HEK293 (cell line): Measurements from ENCODE around the gene ENO2.

Experiments
- CTCF ChIA-PET: fragments of 350-600 bp; formaldehyde crosslinking; extraction: SDS; loops from one replicate; lab custom pipeline; 2021; ENCODE audit warnings: antibody characterized with exemption; lab: Yijun Ruan, JAX
- POLR2A ChIA-PET: fragments of 300-600 bp; formaldehyde crosslinking; extraction: SDS; loops from one replicate; lab custom pipeline; 2020; ENCODE audit warnings: antibody characterized with exemption, inconsistent platforms; lab: Yijun Ruan, JAX
- H3K27ac ChIP-seq: fragments of 200-500 bp; sonication (Bioruptor generic); 2 replicates; pipeline ENCODE4 v1.5.1; 2014; ENCODE audit warnings: low read depth, low read length, control low read depth, inconsistent platforms; ENCODE audit errors: extremely low read depth
- H3K36me3 ChIP-seq, 2 experiments: fragments of 200-500 bp in 1 of 2; sonication (Bioruptor generic) in 1 of 2; 1 replicate in 1 of 2; 2 replicates in 1 of 2; pipeline ENCODE4 v1.5.1; 2014 to 2017; ENCODE audit warnings: inconsistent platforms in 2 of 2, low read length in 2 of 2; ENCODE audit not compliant: control insufficient read depth in 2 of 2, insufficient read depth in 1 of 2
- H3K4me1 ChIP-seq: fragments of 200-500 bp; sonication (Bioruptor generic); 2 replicates; pipeline ENCODE4 v1.5.1; 2014; ENCODE audit warnings: mild to moderate bottlenecking, low read length, inconsistent platforms; ENCODE audit not compliant: control insufficient read depth, insufficient read depth
- H3K4me3 ChIP-seq: 2 replicates; pipeline ENCODE4 v1.5.1; 2011; ENCODE audit warnings: low read depth, mild to moderate bottlenecking, control low read depth, low read length, moderate library complexity
- H3K9me3 ChIP-seq: fragments of 200-500 bp; sonication (Bioruptor generic); 2 replicates; pipeline ENCODE4 v1.5.1; 2014; ENCODE audit warnings: low read depth, low read length, inconsistent platforms; ENCODE audit not compliant: control insufficient read depth, insufficient read depth
- GLIS1 ChIP-seq: fragments of 450-650 bp; formaldehyde crosslinking; IDR thresholded peaks from 2 replicates; pipeline ENCODE4 v1.5.1; 2016; ENCODE audit warnings: missing biosample characterization, missing genetic modification characterization
- PRDM10 ChIP-seq: fragments of 450-650 bp; formaldehyde crosslinking; IDR thresholded peaks from 2 replicates; pipeline ENCODE4 v1.5.1; 2016; ENCODE audit warnings: missing biosample characterization, missing genetic modification characterization
- SP7 ChIP-seq: fragments of 450-650 bp; formaldehyde crosslinking; IDR thresholded peaks from 2 replicates; pipeline ENCODE4 v1.5.1; 2016; ENCODE audit warnings: missing biosample characterization, missing genetic modification characterization
- TCF7L2 ChIP-seq: IDR thresholded peaks from 2 replicates; pipeline ENCODE4 v1.6.1; 2011; ENCODE audit warnings: low read depth, mild to moderate bottlenecking, inconsistent platforms, low read length, moderate library complexity, borderline replicate concordance
- ZNF174 ChIP-seq: fragments of 450-650 bp; formaldehyde crosslinking; IDR thresholded peaks from 2 replicates; pipeline ENCODE4 v1.5.0; 2017; ENCODE audit warnings: missing biosample characterization, mild to moderate bottlenecking, missing genetic modification characterization
- ZNF248 ChIP-seq: fragments of 450-650 bp; formaldehyde crosslinking; IDR thresholded peaks from 2 replicates; pipeline ENCODE4 v1.5.1; 2017; ENCODE audit warnings: missing biosample characterization, missing genetic modification characterization
- ZNF280D ChIP-seq: fragments of 450-650 bp; formaldehyde crosslinking; IDR thresholded peaks from 2 replicates; pipeline ENCODE4 v1.5.1; 2016; ENCODE audit warnings: missing biosample characterization, missing genetic modification characterization
- ZNF350 ChIP-seq: fragments of 450-650 bp; formaldehyde crosslinking; IDR thresholded peaks from 2 replicates; pipeline ENCODE4 v1.5.0; 2017; ENCODE audit warnings: missing biosample characterization, mild to moderate bottlenecking, missing genetic modification characterization
- ZNF37A ChIP-seq: fragments of 450-650 bp; IDR thresholded peaks from 2 replicates; pipeline ENCODE4 v1.5.1; 2018; ENCODE audit warnings: missing biosample characterization, missing genetic modification characterization
- ZNF426 ChIP-seq: fragments of 450-650 bp; formaldehyde crosslinking; IDR thresholded peaks from 2 replicates; pipeline ENCODE4 v1.5.1; 2017; ENCODE audit warnings: missing biosample characterization, missing genetic modification characterization, mild to moderate bottlenecking, inconsistent platforms, moderate library complexity
- ZNF514 ChIP-seq: fragments of 450-650 bp; formaldehyde crosslinking; IDR thresholded peaks from 2 replicates; pipeline ENCODE4 v1.5.1; 2016; ENCODE audit warnings: missing biosample characterization, missing genetic modification characterization
- ZNF549 ChIP-seq: fragments of 450-650 bp; IDR thresholded peaks from 2 replicates; pipeline ENCODE4 v1.5.1; 2018; ENCODE audit warnings: missing biosample characterization, missing genetic modification characterization, mild to moderate bottlenecking, inconsistent platforms, moderate library complexity
- ZNF600 ChIP-seq: fragments of 450-650 bp; formaldehyde crosslinking; IDR thresholded peaks from 2 replicates; pipeline ENCODE4 v1.5.1; 2016; ENCODE audit warnings: missing biosample characterization, missing genetic modification characterization
- ZNF654 ChIP-seq: fragments of 450-650 bp; formaldehyde crosslinking; IDR thresholded peaks from 2 replicates; pipeline ENCODE4 v1.5.1; 2016; ENCODE audit warnings: low read depth, missing biosample characterization, missing genetic modification characterization
- ZNF707 ChIP-seq: fragments of 450-650 bp; formaldehyde crosslinking; IDR thresholded peaks from 2 replicates; pipeline ENCODE4 v1.5.1; 2016; ENCODE audit warnings: missing biosample characterization, missing genetic modification characterization
- ZNF785 ChIP-seq: fragments of 450-650 bp; formaldehyde crosslinking; IDR thresholded peaks from 2 replicates; pipeline ENCODE4 v1.5.1; 2016; ENCODE audit warnings: missing biosample characterization, missing genetic modification characterization
- ZSCAN23 ChIP-seq: fragments of 450-650 bp; formaldehyde crosslinking; IDR thresholded peaks from 2 replicates; pipeline ENCODE4 v1.5.1; 2016; ENCODE audit warnings: missing biosample characterization, missing genetic modification characterization
- TF ChIP-seq, protein P1 (sequence below): fragments of 450-650 bp; formaldehyde crosslinking; IDR thresholded peaks from 2 replicates; pipeline ENCODE4 v1.5.1; 2016; ENCODE audit warnings: missing biosample characterization, missing genetic modification characterization

Gene ENO2

DNA sequence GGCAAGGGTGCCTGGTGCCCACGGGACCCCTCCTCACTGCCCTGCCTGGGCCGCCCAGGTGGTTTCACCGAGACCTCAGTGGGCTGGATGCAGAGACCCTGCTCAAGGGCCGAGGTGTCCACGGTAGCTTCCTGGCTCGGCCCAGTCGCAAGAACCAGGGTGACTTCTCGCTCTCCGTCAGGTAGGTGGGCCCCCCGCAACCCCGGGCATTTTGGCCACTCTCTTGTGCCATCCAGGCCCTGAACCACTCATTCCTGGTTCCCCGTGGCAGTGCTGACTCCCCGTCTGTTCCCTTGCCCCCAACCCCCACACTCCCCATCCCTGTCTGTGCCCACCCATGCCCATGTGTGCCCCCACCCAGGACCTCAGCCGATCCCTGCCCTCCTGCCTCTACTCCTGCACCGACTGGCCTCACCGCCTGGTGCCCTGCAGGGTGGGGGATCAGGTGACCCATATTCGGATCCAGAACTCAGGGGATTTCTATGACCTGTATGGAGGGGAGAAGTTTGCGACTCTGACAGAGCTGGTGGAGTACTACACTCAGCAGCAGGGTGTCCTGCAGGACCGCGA lies 37.3 kb downstream of the ENO2 start (continued):
- no peak for TF ChIP-seq ZNF280D (tag by site-specific recombination)
- no peak for TF ChIP-seq ZNF350 (tag by site-specific recombination)
- TF ChIP-seq SP7 (tag by site-specific recombination) = no peak

GRCh38 chr12:6952121-6952862 lies 37.9 kb downstream of the ENO2 start:
- Histone ChIP-seq H3K9me3 (no peaks in the 10 kb centered on the region), H3K27ac (no peak overlapping the region), H3K36me3 (no peaks in the 10 kb centered on the region), H3K4me1 (no peaks in the 10 kb centered on the region)
- ChIA-PET CTCF (interaction anchor here (1.1 to 1.7 kb wide), 4 partner anchors 10 to 28 kb away, joined by 4 to 6 read pairs (median 5); no protein-coding TSS in a partner anchor), POLR2A (no interaction called here)
- TF ChIP-seq ZNF654 (tag by site-specific recombination) = no peak
- 0 out of 2 replicates have a peak, but pooled peaks have one; percentile 12 for TF ChIP-seq ZNF600 (tag by site-specific recombination)
- TF ChIP-seq, all 188 proteins: peak for 1
- no peak overlapping the region for H3K4me3 ChIP-seq

DNA sequence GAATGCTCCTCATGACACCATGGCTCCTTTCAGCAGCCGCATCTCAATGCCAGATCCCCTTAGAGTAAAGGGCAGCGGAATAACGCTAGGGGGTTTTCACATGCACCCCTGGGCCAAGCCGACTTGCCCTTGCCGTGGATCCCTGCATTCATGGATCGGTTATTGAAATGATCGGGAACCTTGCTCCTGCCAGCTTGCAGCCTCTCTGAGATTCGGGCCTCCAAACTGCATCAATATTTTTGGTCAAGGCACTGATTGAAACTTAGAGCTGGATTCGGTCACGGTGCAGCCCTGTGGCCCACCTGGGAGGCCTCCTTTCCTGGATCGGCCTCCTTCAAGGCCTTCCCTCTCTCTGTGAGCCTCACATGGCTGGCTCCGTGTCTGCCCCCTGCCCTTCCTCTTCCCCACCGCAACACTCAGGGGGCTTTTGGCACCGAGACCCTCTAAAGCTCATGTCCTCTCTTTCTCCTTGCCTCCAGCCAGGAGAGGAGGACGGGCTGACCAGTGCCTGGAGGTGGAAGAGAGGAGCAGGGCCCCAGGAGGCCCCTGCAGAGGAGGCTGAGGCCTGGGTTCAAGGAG lies 38.6 kb downstream of the ENO2 start:
- Histone ChIP-seq H3K36me3 (no peaks in the 10 kb centered on the region), H3K27ac (no peak overlapping the region), H3K9me3 (no peaks in the 10 kb centered on the region), H3K4me3 (no peak overlapping the region), H3K4me1 (no peaks in the 10 kb centered on the region)
- ChIA-PET POLR2A (no interaction called here), CTCF (interaction anchor here (1.1 to 1.7 kb wide), 3 partner anchors 9 to 29 kb away, joined by 5 to 6 read pairs (median 5); no protein-coding TSS in a partner anchor)
- TF ChIP-seq ZNF426 (tag by site-specific recombination) = no peak
- no peak for TF ChIP-seq ZNF785
- no peak for TF ChIP-seq ZNF37A
- no peak for TF ChIP-seq GLIS1 (tag by site-specific recombination)
- TF ChIP-seq, protein P1, sequence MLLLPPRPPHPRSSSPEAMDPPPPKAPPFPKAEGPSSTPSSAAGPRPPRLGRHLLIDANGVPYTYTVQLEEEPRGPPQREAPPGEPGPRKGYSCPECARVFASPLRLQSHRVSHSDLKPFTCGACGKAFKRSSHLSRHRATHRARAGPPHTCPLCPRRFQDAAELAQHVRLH = no peak
- TF ChIP-seq ZNF707 (tag by site-specific recombination) = no peak
- TF ChIP-seq PRDM10 (tag by site-specific recombination) = no peak
- no peak for TF ChIP-seq ZSCAN23
- no peak for TF ChIP-seq ZNF549 (tag by site-specific recombination)
- no peak for TF ChIP-seq TCF7L2
- no peak for TF ChIP-seq ZNF248
- TF ChIP-seq ZNF174 = no peak
- no peak for TF ChIP-seq ZNF514 (tag by site-specific recombination)
